Suprapubic skin (tissue), 4 donors: ENCODE measurements around the gene CFAP161. TPM values are rescaled to one million over a fixed set of nuclear protein-coding genes. Genes with fewer than 3 reads are reported as not detected.

ENCODE experiments used
- DNase-seq, 2 donors: peaks; one replicate each; pipeline ENCODE4 v3.0.0-alpha.2; 2019; ENCODE audit warnings: low spot score in 2 of 2
- H3K27ac ChIP-seq: fragments of 200-600 bp; sonication (generic); one replicate; pipeline ENCODE4 v1.5.1; 2019
- H3K27me3 ChIP-seq: fragments of 200-600 bp; sonication (generic); one replicate; pipeline ENCODE4 v1.5.1; 2019
- H3K36me3 ChIP-seq: fragments of 200-600 bp; sonication (generic); one replicate; pipeline ENCODE4 v1.5.1; 2019
- H3K4me1 ChIP-seq: fragments of 200-600 bp; sonication (generic); one replicate; pipeline ENCODE4 v1.5.1; 2019
- H3K4me3 ChIP-seq: fragments of 200-600 bp; sonication (generic); one replicate; pipeline ENCODE4 v1.5.1; 2019; ENCODE audit warnings: mild to moderate bottlenecking
- H3K9me3 ChIP-seq: fragments of 200-600 bp; sonication (generic); one replicate; pipeline ENCODE4 v1.5.1; 2019
- EP300 ChIP-seq: sonication (generic); formaldehyde crosslinking; IDR thresholded peaks from one replicate; pipeline ENCODE4 v1.6.1; 2017; ENCODE audit warnings: antibody characterized with exemption
- POLR2A ChIP-seq, 2 donors: fragments of 450-650 bp; IDR thresholded peaks; one replicate each; pipeline ENCODE4 v1.6.1; 2017; ENCODE audit warnings: antibody characterized with exemption in 2 of 2, mild to moderate bottlenecking in 2 of 2, moderate library complexity in 2 of 2
- POLR2AphosphoS5 ChIP-seq, 3 donors: sonication (generic); formaldehyde crosslinking; IDR thresholded peaks; one replicate each; pipeline ENCODE4 v1.6.1; 2017; ENCODE audit warnings: antibody characterized with exemption in 3 of 3
- WGBS: methylation state at CpG from one replicate; pipeline ENCODE4 v1.1.5; 2018; 5-methylcytosine and 5-hydroxymethylcytosine counted together
- total RNA-seq, 4 donors: library from RNA; depleted of rRNA; stranded (reverse); fragments of >200 nt; gene quantifications; one replicate each; pipeline ENCODE4 v1.1.0, GENCODE V29; 2016
- TF ChIP-seq, protein P1 (sequence below), 2 donors: fragments of 200-600 bp in 1 of 2; fragments of 450-650 bp in 1 of 2; sonication (generic) in 1 of 2; IDR thresholded peaks; one replicate each; pipeline ENCODE4 v1.5.1; 2016 to 2019; ENCODE audit warnings: antibody characterized with exemption in 2 of 2, mild to moderate bottlenecking in 1 of 2, moderate library complexity in 1 of 2

Gene CFAP161
- total RNA-seq, 4 donors from 2014 or later: 2.3 TPM; not detected in 3

DNA sequence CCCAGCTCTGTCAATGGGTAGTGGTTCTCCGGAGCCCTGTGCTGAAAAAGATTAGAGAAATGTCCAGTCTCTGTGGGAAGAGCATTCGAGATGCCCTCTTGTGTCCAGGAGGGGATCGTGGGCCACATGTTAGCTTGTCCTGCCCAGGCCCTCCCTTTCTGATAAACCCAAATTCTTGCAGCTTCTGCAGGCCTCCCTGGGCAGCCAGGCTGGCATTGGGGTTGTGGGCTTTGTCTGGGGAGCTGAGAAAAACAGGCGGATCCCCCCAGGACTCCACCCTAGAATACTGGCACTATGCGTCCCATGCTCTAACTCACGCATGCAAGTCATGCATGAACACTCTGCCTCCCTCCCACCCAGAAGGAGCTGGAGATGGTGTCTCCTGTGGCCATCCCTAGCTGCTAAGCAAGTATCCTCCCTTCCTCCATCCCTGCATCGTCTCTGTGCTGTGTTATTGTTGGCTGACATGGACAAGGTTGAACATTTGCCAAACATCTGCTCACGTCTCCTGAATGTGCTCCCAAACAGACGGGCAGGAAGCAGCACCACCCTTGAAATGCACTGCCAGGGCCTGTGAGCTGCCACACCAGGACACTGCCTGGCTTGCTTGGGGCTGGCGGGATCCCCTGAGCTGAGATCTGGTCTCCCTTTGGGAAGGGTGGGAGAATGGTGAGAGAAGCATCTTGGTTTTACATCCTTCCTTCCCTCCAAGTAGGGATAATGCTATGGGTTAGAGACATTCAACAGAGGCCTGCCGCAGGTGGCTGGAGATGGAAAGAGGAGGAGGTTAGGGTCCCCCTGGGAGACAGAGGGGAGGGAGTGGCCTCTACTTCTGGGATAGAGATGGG, 26.5 kb downstream of the CFAP161 start:
- Histone ChIP-seq H3K36me3 (no peaks in the 10 kb centered on the region), H3K4me1 (peaks cover 47% of the 10 kb centered on the region), H3K4me3 (no peak overlapping the region), H3K27ac (peak overlapping the region; percentile 43), H3K27me3 (no peaks in the 10 kb centered on the region), H3K9me3 (no peaks in the 10 kb centered on the region)
- 36% methylated on average over 10 of the region's 11 CpGs for WGBS
- peak; percentile 76 to 87 for DNase-seq
- TF ChIP-seq EP300 (no peak), POLR2A (IDR thresholded peaks at IDR 0.05) (no peak), POLR2AphosphoS5 (IDR thresholded peaks at IDR 0.05) (peak in 2 of 3 donors; percentile 33 to 63)
- TF ChIP-seq, protein P1, sequence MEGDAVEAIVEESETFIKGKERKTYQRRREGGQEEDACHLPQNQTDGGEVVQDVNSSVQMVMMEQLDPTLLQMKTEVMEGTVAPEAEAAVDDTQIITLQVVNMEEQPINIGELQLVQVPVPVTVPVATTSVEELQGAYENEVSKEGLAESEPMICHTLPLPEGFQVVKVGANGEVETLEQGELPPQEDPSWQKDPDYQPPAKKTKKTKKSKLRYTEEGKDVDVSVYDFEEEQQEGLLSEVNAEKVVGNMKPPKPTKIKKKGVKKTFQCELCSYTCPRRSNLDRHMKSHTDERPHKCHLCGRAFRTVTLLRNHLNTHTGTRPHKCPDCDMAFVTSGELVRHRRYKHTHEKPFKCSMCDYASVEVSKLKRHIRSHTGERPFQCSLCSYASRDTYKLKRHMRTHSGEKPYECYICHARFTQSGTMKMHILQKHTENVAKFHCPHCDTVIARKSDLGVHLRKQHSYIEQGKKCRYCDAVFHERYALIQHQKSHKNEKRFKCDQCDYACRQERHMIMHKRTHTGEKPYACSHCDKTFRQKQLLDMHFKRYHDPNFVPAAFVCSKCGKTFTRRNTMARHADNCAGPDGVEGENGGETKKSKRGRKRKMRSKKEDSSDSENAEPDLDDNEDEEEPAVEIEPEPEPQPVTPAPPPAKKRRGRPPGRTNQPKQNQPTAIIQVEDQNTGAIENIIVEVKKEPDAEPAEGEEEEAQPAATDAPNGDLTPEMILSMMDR (IDR thresholded peaks at IDR 0.05): no peak

DNA sequence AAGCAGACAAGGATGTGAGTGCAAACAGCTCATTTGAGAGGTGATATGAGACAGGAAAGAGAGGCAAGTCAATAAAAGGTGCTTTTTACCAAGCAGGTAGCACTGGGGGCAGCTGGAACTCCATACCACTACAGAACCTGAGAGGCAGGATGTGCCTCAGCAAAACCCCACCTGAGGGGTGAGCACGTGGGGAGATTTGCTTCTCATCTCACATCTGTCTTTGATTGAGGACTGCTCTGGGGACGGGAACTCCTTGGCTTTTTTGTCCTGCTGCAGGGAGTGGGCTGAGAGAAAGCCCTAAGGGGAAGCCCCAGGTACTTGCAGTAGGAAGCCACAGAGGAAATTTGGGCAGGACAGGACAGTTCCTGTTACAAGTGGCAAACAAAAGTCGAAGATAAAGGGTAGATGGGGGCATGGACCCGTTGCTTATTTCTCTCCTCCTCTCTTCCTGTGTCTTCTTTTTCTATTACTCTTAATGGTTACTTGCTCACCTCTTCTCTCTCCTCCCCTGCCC, 27.1 kb downstream of the CFAP161 start:
- Histone ChIP-seq H3K27ac (peak overlapping the region; percentile 43), H3K9me3 (no peaks in the 10 kb centered on the region), H3K4me3 (no peak overlapping the region), H3K27me3 (no peaks in the 10 kb centered on the region), H3K4me1 (peaks cover 46% of the 10 kb centered on the region), H3K36me3 (no peaks in the 10 kb centered on the region)
- 30% methylated on average over 4 of the region's 4 CpGs for WGBS
- TF ChIP-seq POLR2A (IDR thresholded peaks at IDR 0.05) (no peak), EP300 (no peak), POLR2AphosphoS5 (IDR thresholded peaks at IDR 0.05) (no peak)
- TF ChIP-seq, protein P1 (IDR thresholded peaks at IDR 0.05): no peak
- DNase-seq: no peak

DNA sequence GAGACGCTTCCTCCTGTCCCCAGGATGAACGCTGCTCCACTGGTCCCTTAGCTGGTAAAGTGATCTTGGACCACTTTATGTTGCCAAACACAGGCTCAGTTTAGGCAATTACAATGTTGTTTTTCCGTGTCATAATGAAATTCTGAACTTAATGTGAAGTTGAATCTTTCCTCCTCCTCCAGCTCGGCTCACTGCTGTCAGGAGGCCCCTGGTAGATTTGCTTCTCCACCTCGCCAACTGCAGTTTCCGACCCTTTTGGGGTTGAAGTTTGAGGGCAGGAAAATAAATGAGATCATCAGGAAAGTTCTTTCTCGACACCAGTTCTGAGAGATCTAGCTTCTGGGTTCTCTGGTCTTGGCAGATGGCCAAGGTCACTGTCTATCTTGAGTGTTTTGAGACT, 27.8 kb downstream of the CFAP161 start:
- Histone ChIP-seq H3K27me3 (no peaks in the 10 kb centered on the region), H3K9me3 (no peaks in the 10 kb centered on the region), H3K27ac (no peak overlapping the region), H3K4me3 (no peak overlapping the region), H3K4me1 (peaks cover 44% of the 10 kb centered on the region), H3K36me3 (no peaks in the 10 kb centered on the region)
- 73% methylated on average over 7 of the region's 7 CpGs for WGBS
- TF ChIP-seq, protein P1 (IDR thresholded peaks at IDR 0.05): no peak
- TF ChIP-seq POLR2A (IDR thresholded peaks at IDR 0.05) (no peak), EP300 (no peak), POLR2AphosphoS5 (IDR thresholded peaks at IDR 0.05) (no peak)
- DNase-seq: no peak

DNA sequence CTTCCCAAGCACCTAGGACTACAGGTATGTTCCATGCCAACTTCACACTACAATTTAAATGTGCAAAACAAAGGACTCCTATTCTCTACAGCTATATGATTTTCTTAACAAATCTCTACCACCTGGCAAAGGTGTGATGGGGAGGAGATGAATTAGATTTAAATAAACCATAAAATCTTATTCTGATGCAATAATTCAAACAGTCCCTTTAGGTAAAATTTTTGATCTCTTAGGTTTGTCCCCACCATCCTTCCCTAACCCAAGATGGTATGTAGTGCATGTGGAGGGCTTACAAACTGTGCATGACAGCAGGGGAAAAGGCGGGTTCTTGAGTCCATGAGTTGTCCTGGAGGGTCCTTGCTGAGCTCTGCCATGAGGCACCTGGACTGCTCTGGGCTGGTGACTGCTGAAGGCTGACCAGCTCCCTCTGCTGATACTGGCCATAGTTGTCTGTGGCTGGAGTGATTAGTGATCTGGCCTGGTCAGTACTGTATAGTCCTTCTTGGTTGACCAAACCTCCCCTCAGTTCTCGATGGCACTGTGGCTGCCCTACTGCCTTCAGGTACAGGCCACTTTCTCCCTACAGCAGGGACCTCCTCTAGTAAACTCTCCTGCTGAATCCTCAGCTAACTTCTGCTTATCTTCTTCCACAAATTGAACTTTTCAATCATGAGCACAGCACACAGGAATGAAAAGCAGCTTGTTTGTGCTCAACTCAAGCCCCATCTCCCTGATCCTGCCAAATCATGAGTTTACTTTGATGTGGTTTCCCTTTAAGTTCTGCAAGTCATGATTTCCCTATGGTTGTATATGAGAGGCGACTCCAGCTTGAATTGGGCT, 30.1 kb downstream of the CFAP161 start:
- H3K27ac ChIP-seq: no peak overlapping the region
- H3K4me1 ChIP-seq: peaks cover 42% of the 10 kb centered on the region
- WGBS: 79% methylated on average over 3 of the region's 3 CpGs
- no peaks in the 10 kb centered on the region for H3K9me3 ChIP-seq
- DNase-seq: no peak
- no peaks in the 10 kb centered on the region for H3K36me3 ChIP-seq
- TF ChIP-seq, protein P1 (IDR thresholded peaks at IDR 0.05): no peak
- TF ChIP-seq EP300: no peak
- no peak for TF ChIP-seq POLR2AphosphoS5 (IDR thresholded peaks at IDR 0.05)
- no peak for TF ChIP-seq POLR2A (IDR thresholded peaks at IDR 0.05)
- H3K4me3 ChIP-seq: no peak overlapping the region
- no peaks in the 10 kb centered on the region for H3K27me3 ChIP-seq

DNA sequence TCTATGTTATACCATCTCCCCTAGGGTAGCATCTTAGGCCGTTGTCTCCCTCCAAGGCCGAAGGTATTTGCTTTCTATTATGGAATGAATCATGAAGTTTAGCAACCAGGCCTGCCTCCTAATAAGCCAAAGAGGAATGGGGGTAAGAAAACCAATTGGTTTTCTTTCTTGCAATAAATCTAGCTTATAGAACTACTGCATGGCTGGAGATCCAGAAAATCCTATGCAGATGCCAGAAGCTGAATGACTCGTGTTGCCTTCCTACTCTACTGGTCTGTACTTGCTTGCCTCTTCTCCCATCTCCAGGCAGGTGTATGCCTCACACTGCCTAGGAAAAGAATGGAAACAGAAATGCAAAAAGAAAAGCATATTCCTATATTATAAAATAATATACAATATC, 31.5 kb downstream of the CFAP161 start:
- no peaks in the 10 kb centered on the region for H3K9me3 ChIP-seq
- H3K36me3 ChIP-seq: no peaks in the 10 kb centered on the region
- WGBS: 65% methylated on average over 3 of the region's 3 CpGs
- H3K4me3 ChIP-seq: no peak overlapping the region
- no peak for DNase-seq
- peaks cover 43% of the 10 kb centered on the region for H3K4me1 ChIP-seq
- H3K27ac ChIP-seq: no peak overlapping the region
- TF ChIP-seq, protein P1 (IDR thresholded peaks at IDR 0.05): no peak
- TF ChIP-seq POLR2AphosphoS5 (IDR thresholded peaks at IDR 0.05) (no peak), EP300 (no peak), POLR2A (IDR thresholded peaks at IDR 0.05) (no peak)
- H3K27me3 ChIP-seq: no peaks in the 10 kb centered on the region
